AG04450 (cell line): Measurements from ENCODE around the gene ARHGAP19. TPM values are rescaled to one million over a fixed set of nuclear protein-coding genes. Genes with fewer than 3 reads are reported as not detected.

Experiments used
- CTCF ChIA-PET: fragments of 300-600, 350-600 bp; formaldehyde crosslinking; extraction: SDS; loops from one replicate; lab custom pipeline; 2022; ENCODE audit warnings: antibody characterized with exemption, inconsistent platforms; lab: Charles Lee
- POLR2A ChIA-PET: fragments of 350-600 bp; formaldehyde crosslinking; extraction: SDS; loops from one replicate; lab custom pipeline; 2021; ENCODE audit warnings: antibody characterized with exemption, inconsistent platforms; lab: Yijun Ruan, JAX
- DNase-seq: peaks from one replicate; pipeline ENCODE4 v3.0.0-alpha.2; 2011; ENCODE audit warnings: low read depth, low spot score
- H3K27ac ChIP-seq: one replicate; pipeline ENCODE4 v1.5.1; 2012; ENCODE audit warnings: low read depth, low read length, control low read depth
- H3K27me3 ChIP-seq: one replicate; pipeline ENCODE4 v1.6.0; 2012; ENCODE audit warnings: low read length; ENCODE audit not compliant: control insufficient read depth, insufficient read depth
- H3K4me3 ChIP-seq: 2 replicates; pipeline ENCODE4 v1.5.1; 2011; ENCODE audit warnings: mild to moderate bottlenecking, low read depth, low read length, control low read depth
- H3K9me3 ChIP-seq: 2 replicates; pipeline ENCODE4 v1.5.1; 2012; ENCODE audit warnings: low read length; ENCODE audit not compliant: control insufficient read depth, insufficient read depth
- CTCF ChIP-seq: IDR thresholded peaks from 2 replicates; pipeline ENCODE4 v1.5.1; 2011; ENCODE audit warnings: low read depth, low read length, control low read depth, inconsistent platforms
- polyA minus RNA-seq: library from RNA; depleted of rRNA, polyadenylated mRNA; stranded (reverse); fragments of >200 nt; gene quantifications from 2 replicates; pipeline ENCODE4 v1.2.3, GENCODE V29; 2011; rRNA and poly(A)+ RNA removed
- polyA plus RNA-seq: library from polyadenylated mRNA; depleted of rRNA; stranded (reverse); fragments of >200 nt; gene quantifications from 2 replicates; pipeline ENCODE4 v1.2.3, GENCODE V29; 2011; rRNA removed

ARHGAP19 gene
- polyA plus RNA-seq (7.8 and 8.6 TPM in 2 replicates), polyA minus RNA-seq (4.6 and 7.1 TPM in 2 replicates)

DNA sequence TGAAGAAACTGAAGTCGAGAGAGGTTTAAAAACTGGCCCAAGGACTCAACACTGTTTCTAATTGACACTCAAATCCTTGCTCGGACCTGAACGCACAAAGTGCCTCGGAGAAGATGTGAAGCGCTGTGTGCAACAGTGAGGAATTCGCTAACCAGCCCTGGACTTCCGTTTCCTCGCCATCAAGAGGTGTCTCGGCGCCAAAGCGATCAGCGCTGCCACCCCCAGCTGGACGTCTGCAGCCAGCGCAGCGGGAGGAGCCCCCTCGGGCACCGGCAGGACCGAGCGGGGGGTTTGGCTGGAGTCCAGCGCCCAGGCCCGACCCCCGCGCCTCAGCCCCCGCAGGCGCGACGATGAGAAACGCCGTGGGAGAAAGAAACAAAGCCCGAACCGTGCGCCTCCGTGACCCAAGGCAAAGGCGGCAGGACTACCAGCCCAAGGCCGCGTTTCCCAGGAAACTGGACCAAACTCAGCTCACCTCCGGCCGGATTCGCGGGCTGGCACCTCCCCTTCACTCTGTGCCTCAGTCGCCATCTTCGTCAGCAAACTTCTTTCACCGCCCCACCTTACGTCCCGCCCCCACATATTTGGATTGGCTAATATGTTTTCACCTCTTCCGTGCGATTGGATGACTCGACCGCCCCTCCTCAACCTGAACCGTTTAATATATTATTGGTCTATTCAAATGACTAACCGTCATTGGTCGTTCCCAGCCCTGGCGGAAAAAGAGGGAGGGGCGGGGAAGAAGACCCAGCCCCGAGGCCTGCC is at the start of gene ARHGAP19:
Gene ARHGAP19, minus strand, starts transcription at position 541 of the 765 bp plus-strand sequence. Its CDS starts 10 bp downstream, at position 531.
- POLR2A ChIA-PET = interaction anchor here (0.7 to 1.5 kb wide), 3 partner anchors 9 to 27 kb away, joined by 4 to 9 read pairs (median 6); partner anchors contain the start of gene FRAT1
- peak; percentile 18; the same call in 1 of the 2 replicates for TF ChIP-seq CTCF
- peak; percentile 95 for DNase-seq

DNA sequence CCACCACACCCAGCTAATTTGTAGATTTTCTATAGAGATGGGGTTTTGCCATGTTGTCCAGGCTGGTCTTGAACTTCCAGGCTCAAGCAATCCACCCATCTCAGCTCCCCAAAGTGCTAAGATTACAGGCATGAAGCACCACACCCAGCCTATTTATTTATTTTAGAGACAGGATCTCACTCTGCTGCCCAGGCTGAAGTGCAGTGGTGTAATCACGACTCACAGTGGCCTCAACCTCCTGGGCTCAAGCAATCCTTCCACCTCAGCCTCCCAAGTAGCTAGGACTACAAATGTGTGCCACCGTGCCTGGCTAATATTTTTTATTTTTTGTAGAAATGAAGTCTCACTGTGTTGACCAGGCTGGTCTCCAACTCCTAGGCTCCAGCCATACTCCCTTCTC is 49.0 kb upstream of the ARHGAP19 start:
- H3K4me3 ChIP-seq = no peak overlapping the region
- peaks cover 24% of the 10 kb centered on the region for H3K27me3 ChIP-seq
- no peak overlapping the region for H3K27ac ChIP-seq
- no peak for DNase-seq
- ChIA-PET CTCF (no interaction called here), POLR2A (interaction anchor here (0.6 kb wide), 1 partner anchor 61 kb away, joined by 3 read pairs; no protein-coding TSS in a partner anchor)
- no peak for TF ChIP-seq CTCF
- H3K9me3 ChIP-seq = no peaks in the 10 kb centered on the region

More for the DNA sequence above, at the start of gene ARHGAP19:
- CTCF ChIA-PET = interaction anchor here (0.8 to 5.2 kb wide), 2 partner anchors 14 to 20 kb away, joined by 3 to 39 read pairs; no protein-coding TSS in a partner anchor
- H3K4me3 ChIP-seq = peak within 1 kb of the TSS; percentile 83
- peak within 1 kb of the TSS; percentile 95 for H3K27ac ChIP-seq
- H3K9me3 ChIP-seq = no peaks in the 10 kb centered on the region
- H3K27me3 ChIP-seq = no peaks in the 10 kb centered on the region

- ChIA-PET POLR2A (interaction anchor here (0.6 to 0.7 kb wide), 2 partner anchors 36 to 349 kb away, joined by 3 to 5 read pairs; partner anchors contain the start of gene AVPI1), CTCF (no interaction called here)
- TF ChIP-seq CTCF = no peak
- Histone ChIP-seq H3K27me3 (peaks cover 36% of the 10 kb centered on the region), H3K27ac (no peak overlapping the region), H3K4me3 (no peak overlapping the region), H3K9me3 (no peaks in the 10 kb centered on the region)
- DNase-seq = no peak
Measured at GRCh38 chr10:97338041-97338440, 45.6 kb upstream of the ARHGAP19 start.

DNA sequence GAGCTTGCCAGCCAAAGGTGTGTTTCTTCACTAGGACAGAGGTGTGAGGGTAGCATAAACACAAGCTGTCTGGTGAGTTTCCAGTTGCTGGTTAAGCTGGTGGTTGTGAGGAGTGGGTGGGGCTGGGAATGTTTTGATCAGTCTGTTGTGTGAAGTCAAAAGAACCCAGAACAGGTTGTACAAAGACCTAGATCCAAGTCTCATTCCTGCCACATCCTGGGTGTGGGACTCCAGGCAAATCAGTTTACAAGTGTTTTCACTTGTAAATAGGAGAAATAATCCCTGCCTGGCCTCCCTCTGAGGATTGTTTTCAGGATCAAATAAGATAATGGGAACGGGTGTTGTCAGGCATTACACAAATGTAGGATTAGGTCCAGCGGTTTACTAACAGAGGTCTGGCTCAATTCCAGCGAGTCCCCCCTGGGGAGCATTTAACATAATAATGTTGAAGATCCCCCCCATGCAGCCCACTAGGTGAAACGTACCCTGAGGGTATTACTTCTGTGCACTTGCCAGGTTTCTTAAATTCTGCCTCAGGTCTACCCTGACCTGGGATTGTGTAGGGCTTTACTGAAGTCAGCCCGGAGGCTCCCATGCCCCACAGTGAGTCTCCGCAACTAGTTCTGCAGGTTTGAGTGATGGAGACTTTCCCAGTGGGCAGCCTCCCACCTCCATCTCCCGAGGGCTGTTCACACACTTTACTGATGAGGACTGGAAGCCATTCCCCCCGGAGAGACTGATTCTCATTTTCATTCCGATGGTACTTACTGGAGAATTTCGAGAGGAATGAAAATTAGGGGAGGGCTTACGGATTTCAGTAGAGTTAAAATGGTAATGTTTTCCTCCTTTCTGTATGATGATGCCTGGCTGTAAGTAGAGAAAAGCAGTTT is 44.8 kb upstream of the ARHGAP19 start:
- TF ChIP-seq CTCF = no peak

More for the DNA sequence above, 44.8 kb upstream of the ARHGAP19 start:
- ChIA-PET CTCF (no interaction called here), POLR2A (interaction anchor here (0.7 kb wide), 1 partner anchor 350 kb away, joined by 3 read pairs; the partner anchor contains the start of gene AVPI1)
- H3K4me3 ChIP-seq = no peak overlapping the region
- H3K9me3 ChIP-seq = no peaks in the 10 kb centered on the region
- peaks cover 35% of the 10 kb centered on the region for H3K27me3 ChIP-seq
- H3K27ac ChIP-seq = no peak overlapping the region
- DNase-seq = no peak
